Putamen (tissue), 1 donor: Measurements from ENCODE around the gene THY1.
"Not testable (repeated sequence)": the region's sequence is repeated elsewhere in the genome, so short reads cannot be mapped to it uniquely, and the experiment has no call there.

Experiments
- DNase-seq: peaks from one replicate; pipeline ENCODE4 v3.0.0-alpha.2; 2016; ENCODE audit warnings: low spot score

Gene THY1

DNA sequence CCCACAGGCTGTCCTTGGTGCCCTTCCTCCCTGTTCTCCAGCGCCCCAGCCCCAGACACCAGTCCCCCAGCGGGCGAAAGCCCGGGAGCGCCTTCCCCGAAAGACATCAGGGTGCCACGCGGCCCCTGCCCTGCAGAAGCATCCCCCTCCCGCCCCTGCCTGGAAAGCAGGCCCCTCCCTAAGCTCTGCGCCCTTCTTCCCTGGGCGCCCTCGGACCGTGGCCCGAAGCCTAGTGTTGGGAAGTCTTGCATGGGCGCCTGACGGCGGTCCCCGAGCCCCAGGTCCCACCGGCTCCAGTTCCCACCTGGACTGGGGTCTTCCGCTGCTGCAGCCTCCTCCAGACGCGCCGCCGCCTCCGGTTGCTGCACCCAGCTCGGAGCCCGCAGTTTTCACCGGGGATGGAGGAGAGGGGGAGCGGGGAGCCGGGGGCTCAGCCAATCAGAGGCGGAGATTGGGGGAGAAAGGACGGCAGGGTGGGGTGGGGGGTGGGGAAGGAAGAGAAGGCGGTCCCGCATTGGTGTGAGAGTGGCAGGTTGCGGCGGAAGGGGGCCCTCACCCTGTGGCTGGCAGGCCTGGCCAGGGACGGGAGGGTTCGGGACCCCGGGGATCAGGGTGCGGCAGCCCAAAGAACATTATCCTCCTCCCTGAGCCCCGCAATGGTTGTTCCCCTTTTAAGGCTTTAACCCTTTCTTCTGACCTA, at the start of gene THY1:
Gene THY1, minus strand, starts transcription at position 364 of the 700 bp plus-strand sequence. CDS start 2,267 bp downstream, outside the sequence.
- DNase-seq = peak; percentile 83

DNA sequence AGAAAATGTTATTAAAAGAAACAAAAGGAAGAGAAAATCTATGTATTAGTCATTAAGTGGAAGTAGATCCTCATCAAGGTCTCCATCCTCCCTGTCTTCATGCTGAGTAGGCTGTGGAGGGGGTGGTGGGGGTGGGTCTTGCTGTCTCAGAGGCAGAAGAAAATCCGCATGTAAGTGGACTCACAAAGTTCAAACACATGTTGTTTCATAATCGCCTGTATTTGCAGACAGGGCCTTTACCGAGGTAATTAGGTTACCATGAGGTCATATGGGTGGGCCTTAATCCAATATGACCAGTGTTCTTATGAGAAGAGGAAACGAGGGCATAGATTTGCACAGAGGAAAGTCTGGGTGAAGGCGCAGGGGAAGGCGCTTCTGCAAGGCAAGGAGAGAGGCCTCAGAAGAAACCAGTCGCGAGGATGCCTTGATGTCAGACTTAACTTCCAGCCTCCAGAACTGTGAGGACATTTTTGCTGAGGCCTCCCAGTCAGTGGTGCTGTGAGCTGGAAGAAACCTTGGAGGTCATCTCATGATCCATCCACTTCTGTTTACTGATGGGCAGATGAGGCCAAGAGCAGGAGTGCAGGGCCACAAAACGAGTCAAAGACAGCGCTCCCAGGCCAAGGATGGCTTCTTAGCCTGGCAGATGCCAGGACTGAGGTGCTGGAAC, 49.3 kb upstream of the THY1 start:
- DNase-seq = no peak

DNA sequence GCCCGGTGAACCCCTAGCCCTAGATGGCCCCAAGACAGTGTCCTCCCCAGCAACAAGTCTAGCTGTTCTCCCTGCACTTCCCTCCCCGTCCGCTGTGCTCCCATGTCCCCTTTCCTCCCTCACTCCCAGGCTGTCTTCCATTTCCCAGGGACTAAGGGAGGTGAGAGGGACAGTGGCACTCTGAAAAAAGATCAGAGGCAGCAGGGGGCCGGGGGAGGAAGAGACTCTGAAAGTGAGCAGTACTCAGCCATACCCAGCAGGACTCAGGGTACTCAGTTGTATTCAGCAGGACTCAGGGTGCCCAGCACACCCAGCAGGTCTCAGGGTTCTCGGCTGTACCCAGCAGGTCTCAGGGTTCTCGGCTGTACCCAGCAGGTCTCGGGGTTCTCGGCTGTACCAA, 48.4 kb upstream of the THY1 start:
- no peak for DNase-seq

DNA sequence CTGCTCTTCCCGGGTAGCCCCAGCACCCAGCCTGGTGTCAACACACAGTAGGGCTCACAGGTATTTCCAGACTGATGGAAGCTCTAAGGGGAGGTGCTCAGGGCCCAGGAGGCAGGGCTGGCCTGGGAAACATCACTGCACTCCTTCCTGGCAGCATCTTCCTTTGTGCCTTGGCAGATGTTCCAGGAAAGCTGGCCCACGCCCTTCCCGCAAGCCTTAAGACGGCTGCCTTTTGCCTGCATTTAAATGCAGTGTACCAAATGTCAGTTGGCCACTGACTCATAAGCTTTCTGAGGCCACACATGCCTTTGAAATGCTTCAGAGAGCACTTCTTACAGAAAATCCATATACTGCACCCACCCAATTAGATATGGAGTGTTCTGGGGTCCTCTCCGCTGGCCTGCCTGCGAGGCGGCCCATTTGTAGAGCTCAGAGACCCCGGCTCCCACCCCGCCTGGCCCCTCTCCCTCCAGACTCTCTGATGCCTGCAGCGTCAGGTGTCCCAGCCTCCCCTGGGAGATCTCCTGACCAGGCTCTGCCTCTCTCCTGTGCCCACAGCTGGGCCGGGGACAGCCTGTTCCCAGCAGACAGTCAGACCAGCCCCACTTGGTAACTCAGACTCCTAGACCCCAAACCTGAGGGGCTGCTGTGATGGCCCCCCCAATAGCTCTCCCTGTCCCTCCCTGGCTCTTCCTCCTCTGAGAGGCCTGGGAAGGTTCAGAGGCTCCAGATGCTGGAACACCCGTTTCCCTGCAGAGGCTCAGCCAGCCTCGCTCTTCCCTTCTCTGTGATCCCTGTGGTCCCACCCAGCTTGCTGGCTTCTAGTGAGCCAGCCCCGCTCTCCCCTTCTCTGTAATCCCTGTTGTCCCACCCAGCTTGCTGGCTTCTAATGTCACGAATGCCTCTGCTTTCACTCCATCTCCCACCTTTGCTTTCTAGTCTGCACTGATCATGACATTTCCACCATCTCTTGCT, 47.6 kb upstream of the THY1 start:
- no peak for DNase-seq

DNA sequence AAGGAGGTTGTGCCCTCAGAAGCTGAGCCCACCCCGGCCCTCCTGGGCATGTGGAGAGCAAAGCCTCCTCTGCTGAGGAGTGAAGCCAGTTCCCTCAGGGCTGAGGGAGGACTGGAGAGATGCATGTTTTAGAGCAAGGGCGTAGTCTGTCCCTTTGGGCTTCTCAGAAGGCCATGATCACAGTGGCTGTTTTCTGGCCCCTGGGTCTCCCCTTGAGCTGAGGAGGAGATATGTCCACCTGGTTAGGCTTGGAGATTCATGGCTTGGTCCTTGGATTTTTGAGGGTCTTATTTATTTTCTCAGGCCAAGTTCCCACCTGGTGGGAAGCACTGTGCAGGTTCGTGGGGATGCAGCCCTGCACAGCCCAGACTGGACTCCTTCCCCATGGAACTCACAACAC, 46.5 kb upstream of the THY1 start:
- no peak for DNase-seq

DNA sequence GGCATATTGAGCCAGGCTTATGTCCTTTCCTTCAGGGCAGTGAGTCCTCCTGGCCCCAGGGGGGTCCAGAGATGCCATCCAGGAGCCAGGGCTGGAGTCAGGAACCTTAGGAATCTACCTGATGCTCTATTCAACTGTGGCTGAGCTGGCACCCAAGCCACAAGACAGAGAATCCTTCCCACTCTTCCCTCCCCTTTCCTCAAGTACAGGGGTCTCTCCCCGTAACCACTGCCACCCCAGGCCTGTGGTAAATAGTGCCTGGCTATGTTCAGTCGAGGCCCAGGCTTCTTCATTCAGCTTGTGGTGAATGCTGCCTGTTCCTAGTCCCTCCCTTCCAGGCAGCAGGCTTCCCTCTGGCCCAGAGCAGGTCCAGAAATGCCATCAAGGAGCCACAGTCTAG, 45.5 kb upstream of the THY1 start:
- DNase-seq = no peak

DNA sequence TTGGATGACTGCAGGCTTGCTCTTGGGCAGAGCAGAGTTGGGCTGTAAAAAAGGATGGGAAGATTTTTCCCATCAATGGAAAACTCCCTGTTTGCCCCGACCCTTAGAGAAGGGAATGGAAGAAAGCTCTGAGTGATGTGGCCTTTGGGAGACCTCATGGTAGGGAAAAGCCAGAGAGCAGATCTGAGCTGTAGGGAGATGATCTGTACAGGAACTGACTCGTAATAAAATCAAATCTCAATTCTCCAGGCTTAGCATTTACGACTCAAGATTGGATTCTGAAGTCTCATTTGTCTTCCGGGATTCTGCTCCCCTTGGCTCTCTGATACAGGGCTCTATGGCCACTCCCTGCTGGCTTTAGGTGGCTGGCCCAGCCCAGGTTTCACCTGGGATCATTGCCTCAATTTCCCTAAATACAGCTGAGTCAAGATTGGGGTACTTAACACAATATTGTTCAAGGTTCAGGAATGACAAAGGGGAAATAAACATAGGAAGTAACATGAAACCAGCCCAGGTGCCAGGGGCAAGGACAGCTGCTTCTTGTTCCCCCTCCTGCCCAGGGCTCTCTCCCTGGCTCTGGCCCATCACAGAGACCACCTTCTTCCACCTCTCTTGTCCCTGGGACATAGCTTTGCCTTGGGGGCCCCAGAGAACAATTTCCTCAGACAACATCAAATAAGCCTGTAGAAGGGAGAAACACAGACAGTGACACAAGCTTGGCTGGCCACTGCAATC, 38.4 kb upstream of the THY1 start:
- DNase-seq = no peak

DNA sequence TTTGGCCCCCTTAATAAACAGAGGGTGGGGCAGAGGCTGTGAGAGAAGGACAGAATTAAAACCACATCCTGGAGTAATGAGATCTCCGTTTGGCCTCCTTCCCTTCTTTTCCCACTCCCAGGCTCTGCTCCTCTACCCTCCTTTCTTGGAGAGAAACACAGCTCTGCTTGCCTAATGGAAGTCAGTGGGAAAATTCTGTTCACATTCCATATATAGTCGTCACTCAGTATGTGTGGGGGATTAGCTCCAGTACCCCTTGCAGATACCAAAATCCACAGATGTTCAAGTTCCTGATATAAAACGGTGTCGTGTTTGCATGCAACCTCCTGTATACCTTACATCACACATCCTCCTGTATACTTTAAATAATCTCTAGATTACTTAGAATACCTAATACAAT, 37.6 kb upstream of the THY1 start:
- no peak for DNase-seq

DNA sequence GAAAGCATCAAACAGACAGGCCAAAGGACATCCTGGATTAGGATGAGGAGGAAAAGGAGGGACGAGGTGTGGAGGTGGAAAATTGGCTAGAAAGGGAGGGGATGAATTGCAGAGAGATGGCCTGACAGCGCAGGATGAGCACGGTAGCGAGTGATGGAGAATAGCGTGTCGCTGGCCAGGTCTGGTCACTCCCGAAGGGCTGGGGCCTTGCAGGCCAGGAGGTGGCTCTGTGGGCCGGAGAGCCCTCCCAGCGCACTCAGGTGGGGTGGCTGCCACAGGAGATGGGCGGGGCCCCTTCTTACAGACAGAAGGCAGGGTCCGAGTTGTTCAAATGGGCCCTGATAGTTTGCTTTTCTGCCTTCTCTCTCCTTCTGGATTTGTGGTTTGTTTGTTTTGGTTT, 37.1 kb upstream of the THY1 start:
- no peak for DNase-seq

DNA sequence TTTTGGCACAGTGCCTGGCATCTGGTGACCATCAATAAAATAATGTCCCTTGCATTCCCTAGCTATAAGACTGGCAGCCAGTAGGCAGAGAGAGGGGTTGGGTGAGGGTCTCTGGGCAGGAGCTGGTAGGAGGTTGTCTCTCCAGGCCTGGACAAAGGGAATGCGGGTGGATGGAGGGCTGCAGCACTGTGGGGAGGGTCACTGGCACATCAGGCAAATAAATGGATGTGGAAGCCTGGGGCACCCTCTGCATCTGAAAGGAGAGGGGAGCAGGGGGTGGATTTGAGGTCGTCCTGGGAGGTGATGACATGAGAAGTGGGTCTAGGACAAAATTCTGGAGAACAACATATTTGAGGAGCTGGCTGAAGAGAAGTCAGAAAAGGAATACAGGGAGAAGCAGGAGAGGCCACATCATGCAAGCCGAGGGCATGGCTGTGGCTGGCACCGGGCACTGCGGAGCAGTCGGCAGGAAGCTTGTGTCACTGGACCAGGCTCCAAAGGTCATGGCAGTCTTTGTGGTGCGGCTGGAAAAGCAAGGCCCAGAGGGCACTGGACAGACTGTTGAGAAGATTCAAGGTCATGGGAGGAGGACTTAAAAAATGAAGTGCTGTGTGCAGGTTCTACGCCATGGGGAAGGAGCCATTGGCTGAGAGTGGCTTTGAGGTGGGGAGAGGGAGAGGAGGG, 36.5 kb upstream of the THY1 start:
- no peak for DNase-seq

DNA sequence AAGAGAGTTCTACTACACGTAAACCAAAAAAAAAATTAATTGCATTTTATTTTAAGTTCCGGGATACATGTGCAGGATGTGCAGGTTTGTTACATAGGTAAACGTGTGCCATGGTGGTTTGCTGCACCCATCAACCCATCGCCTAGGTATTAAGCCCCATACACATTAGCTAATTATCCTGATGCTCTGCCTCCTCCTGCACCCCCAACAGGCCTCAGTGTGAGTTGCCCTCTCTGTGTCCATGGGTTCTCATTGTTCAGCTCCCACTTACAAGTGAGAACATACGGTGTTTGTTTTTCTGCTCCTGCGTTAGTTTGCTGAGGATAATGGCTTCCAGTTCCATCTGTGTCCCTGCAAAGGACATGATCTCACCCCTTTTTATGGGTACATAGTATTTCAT, 32.7 kb upstream of the THY1 start:
- DNase-seq = not testable (repeated sequence)

DNA sequence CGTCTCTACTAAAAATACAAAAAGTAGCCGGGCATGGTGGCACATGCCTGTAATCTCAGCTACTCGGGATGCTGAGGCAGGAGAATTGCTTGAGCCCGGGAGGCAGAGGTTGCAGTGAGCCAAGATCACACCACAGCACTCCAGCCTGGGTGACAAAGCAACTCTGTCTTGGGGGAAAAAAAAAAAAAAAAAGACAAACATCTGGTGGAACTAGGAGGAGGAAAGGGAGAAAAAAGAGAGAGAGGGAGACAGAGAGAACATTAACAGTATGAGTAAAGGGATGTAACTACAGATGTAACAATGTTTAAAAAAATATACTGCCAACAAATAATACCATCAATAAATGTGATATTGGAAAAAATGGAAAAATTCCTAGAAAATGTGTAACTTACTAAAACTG, 32.3 kb upstream of the THY1 start:
- not testable (repeated sequence) for DNase-seq

DNA sequence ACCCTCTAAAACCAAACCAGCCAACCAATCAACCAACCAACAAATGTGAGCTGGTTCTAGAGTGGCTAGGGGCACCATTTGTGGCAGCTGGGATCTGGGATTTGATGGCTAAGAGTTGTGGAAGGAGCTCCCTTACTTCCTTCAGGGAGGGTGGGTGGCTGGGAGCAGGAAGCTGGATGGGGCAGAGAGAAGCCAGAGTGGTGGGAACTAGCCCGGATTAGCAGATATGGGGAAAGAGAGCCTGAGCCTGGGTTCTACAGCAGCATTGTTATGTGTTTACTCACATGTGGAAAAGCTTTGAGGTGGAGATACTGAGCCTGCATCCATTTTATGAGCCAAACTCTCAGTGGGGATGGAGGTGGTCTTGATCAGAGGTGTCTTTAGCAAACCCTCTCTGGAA, 30.9 kb upstream of the THY1 start:
- no peak for DNase-seq

DNA sequence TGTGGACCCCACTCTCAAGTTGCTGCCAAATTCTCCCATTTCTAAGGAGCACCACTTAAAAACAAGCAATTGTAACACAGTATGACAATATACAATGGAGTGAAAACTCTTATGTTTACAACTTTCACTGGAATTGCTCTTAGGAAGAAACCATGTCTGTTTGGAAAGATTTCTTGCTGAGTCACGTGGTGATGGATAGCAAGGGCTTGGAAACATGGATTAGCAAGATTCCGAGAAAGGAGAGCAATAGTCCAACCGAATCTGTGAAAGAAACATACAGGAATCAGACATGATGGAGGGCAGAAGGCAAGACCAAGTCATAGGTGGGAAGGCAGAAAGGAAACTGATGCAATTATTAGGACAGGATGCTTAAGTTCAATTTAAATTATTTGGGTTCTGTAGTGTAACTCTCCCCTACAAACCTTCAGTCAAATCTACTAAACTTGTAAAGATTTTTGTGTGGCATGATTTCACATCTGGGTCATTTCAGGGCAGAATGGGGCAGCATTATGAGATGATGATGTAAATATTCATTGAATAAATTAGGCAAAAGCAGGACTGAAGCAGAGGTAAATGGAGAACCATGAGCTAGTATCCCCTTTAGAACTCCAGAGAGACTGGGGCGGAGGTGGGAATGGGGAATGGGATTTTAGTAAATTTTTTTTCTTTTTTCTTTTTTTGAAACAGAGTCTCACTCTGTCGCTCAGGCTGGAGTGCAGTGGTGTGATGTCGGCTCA, 27.8 kb upstream of the THY1 start:
- no peak for DNase-seq

DNA sequence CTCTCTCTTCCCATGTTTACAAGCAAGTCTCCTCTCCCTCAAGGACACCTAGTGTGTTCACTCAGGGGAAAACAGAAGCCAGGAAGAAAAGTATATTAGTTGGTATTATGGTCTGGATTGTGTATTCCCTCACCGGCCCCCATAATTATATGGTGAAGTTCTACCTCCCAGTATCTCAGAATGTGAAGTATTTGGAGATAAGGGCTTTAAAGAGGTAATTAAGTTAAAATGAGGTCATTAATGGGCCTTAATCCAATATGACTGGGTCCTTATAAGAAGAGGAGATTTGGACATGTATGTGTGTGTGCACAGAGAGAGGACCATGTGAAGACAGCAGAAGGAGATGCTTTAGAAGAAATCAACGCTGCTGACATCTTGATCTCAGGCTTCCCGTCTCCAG, 26.5 kb upstream of the THY1 start:
- DNase-seq = no peak

DNA sequence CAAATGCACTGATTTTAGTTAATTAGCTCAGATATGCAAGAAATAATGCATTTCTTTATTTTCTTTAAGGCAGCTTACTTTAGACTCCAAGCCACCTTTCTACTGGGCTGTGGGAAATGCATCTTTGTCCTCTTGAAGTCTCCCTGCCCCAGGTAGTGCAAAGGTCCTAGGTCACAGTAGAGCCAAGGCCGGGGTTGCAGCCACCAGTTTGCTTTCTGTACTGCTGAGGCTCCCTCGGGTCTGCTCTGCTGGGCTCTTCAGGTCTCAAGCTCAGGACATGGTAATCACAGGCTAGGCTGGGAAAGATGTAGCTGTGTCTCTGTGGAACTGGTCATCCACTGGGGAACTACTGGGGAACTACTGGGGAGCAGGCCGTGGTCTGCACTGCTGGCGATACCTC, 25.4 kb upstream of the THY1 start:
- no peak for DNase-seq

DNA sequence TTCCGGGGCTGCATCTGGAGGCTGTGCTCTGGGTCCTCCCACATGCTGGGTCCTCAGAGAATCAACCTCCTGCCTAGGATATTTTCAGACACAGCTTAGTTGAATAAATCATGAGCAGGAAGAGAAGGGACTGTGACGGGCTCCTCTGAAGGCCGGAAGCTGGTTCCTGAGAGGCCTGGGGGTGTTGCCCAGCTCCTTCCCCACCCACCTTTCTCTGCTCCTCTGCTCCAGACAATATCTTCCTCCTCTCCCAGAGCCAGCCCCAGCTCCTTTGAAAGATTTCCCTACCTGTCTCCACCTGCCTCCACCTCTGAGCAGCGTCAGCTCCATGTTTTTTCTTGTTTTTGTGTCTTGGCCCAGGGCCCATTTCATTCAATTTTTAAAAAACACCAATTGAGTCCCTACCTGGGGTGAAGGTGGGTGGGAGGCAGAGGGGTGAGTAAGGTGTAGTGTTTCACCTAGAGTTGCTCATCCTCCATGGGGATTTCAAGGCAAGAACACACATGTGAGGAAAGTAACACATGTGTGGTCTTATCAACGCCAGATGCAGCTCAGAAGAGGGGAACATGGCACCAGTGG, 24.8 kb upstream of the THY1 start:
- no peak for DNase-seq

DNA sequence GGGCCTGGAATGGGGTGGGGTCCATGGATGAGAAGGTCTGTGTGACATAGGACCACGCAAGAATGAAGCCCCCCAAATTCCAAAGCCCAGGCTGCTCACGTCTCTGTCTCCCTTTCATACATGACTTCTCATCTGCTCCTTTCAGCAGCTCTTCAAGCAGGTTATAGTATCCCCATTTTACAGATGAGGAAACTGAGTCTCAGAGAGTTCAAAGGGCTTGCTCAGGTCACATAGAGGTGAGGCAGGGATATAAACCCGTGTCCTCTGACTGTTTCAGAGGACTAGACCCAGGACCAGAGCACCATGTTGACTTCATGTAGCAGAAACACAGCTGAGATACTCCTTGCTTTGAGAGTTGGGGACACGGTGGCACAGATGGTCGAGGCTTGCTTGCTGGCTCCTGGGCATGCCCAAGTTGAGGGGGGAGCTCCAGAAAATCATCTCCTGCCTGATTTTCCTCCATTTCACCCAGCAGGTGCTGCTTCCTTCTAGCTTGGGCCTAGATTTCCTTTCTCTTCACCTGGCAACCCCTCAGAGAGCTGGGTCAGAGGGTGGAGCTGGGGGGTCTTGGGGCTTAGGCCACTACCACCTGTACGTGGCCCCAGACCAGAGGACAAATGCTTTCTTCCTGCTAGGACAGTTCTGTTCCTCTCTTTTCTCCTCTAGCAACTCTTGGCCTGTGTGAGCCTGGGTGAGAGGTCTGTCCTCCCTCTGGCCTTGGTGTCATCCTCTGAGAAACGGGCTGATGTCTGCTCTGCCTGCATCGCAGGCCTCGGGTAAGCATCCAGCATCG, 24.1 kb upstream of the THY1 start:
- no peak for DNase-seq

DNA sequence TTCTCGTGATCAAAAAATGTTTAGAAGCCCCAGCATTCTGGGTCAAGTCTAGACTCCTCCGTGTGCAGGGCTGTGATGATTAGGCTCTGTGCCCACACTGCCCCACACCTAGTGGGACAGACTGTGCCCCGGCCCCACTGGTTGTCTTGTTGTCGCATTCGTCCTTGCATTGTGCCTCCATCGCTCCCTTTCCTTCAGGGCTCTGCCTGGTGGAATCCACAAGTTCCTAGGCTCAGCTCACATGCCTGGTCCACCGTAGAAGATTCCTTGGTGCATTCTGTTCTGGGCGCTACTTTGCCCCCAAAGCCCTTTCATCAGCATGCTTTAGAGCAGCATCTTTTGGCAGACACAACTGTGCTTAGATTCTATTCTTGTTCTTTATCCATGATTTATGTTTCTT, 23.5 kb upstream of the THY1 start:
- no peak for DNase-seq

DNA sequence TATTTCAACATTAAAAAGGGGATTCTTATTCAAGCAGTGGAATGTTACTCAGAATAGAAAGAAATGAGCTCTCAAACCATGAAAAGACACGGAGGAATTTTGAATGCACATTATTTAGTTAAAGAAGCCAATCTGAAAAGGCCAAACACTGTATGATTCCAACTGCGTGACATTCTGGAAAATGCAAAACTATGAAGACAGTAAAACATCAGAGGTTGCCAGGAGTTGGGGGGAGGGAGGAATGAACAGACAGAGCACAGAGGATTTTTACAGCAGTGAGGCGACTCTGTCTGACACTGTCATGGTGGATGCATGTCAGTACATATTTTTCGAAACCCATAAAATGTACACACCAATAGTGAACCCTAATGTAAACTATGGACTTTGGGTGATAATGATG, 22.9 kb upstream of the THY1 start:
- no peak for DNase-seq
